Chondrocyte (in vitro differentiated cells): Measurements from ENCODE around the gene ANO6. TPM values are rescaled to one million over a fixed set of nuclear protein-coding genes. Genes with fewer than 3 reads are reported as not detected.

Experiments used
- DNase-seq: peaks from one replicate; pipeline ENCODE4 v3.0.0; 2021; ENCODE audit warnings: mixed read lengths, low spot score
- H3K27ac Mint-ChIP-seq: one replicate; pipeline ENCODE4 v1.8.0; 2021; ENCODE audit warnings: mild to moderate bottlenecking, moderate library complexity, mixed read lengths; ENCODE audit not compliant: unreplicated experiment
- H3K27me3 Mint-ChIP-seq: 2 replicates; pipeline ENCODE4 v1.8.0; 2021; ENCODE audit warnings: low read depth, mixed read lengths
- H3K36me3 Mint-ChIP-seq: 2 replicates; pipeline ENCODE4 v1.8.0; 2021; ENCODE audit warnings: low read depth, mixed read lengths
- H3K4me1 Mint-ChIP-seq: 2 replicates; pipeline ENCODE4 v1.8.0; 2021; ENCODE audit warnings: low read depth, mild to moderate bottlenecking, mixed read lengths
- H3K4me3 Mint-ChIP-seq: one replicate; pipeline ENCODE4 v1.8.0; 2021; ENCODE audit warnings: mild to moderate bottlenecking, moderate library complexity, mixed read lengths; ENCODE audit not compliant: unreplicated experiment
- H3K9me3 Mint-ChIP-seq: 2 replicates; pipeline ENCODE4 v1.8.0; 2021; ENCODE audit warnings: low read depth, mixed read lengths
- total RNA-seq: library from RNA; stranded (reverse); gene quantifications from 3 replicates; pipeline ENCODE4 v1.2.1, GENCODE V29; 2021
- TF ChIP-seq, protein P1 (sequence below): fragments of 200-600 bp; sonication (generic); IDR thresholded peaks from 2 replicates; pipeline ENCODE4 v1.5.0; 2021; ENCODE audit warnings: antibody characterized with exemption, mild to moderate bottlenecking, moderate library complexity

The ANO6 gene
- total RNA-seq, 1 donor from 2014 or later = 75.8 TPM

DNA sequence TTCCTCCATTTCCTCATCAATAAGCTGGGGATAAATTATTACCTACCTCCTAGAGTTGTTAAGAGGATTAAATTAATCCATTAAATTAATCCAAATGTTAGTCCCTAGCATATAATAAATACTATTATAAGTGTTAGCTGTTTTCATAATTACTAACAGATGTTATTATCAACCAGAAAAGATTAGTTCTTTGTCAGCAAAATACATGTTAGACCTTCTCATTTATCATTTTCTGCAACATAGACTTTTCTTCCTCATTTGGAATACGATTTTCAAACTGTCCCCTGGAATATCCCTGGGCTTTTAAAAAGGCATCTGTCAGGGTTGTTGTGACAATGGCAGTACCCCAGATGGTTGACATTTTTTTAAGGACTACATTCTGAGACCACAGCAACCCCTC lies 133.1 kb downstream of the ANO6 start:
- H3K4me1 Mint-ChIP-seq = peaks cover 3% of the 10 kb centered on the region

GRCh38 chr12:45349916-45350315 lies 134.0 kb downstream of the ANO6 start:
- H3K4me3 Mint-ChIP-seq = no peak overlapping the region
- DNase-seq = no peak
- TF ChIP-seq, protein P1, sequence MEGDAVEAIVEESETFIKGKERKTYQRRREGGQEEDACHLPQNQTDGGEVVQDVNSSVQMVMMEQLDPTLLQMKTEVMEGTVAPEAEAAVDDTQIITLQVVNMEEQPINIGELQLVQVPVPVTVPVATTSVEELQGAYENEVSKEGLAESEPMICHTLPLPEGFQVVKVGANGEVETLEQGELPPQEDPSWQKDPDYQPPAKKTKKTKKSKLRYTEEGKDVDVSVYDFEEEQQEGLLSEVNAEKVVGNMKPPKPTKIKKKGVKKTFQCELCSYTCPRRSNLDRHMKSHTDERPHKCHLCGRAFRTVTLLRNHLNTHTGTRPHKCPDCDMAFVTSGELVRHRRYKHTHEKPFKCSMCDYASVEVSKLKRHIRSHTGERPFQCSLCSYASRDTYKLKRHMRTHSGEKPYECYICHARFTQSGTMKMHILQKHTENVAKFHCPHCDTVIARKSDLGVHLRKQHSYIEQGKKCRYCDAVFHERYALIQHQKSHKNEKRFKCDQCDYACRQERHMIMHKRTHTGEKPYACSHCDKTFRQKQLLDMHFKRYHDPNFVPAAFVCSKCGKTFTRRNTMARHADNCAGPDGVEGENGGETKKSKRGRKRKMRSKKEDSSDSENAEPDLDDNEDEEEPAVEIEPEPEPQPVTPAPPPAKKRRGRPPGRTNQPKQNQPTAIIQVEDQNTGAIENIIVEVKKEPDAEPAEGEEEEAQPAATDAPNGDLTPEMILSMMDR = no peak
- no peak overlapping the region for H3K27ac Mint-ChIP-seq
- no peaks in the 10 kb centered on the region for H3K9me3 Mint-ChIP-seq
- H3K4me1 Mint-ChIP-seq = peaks cover 10% of the 10 kb centered on the region
- no peaks in the 10 kb centered on the region for H3K27me3 Mint-ChIP-seq
- peaks cover 38% of the 10 kb centered on the region for H3K36me3 Mint-ChIP-seq

More for the DNA sequence above, 133.1 kb downstream of the ANO6 start:
- Mint-ChIP-seq H3K9me3 (no peaks in the 10 kb centered on the region), H3K27me3 (no peaks in the 10 kb centered on the region), H3K4me3 (no peak overlapping the region), H3K27ac (no peak overlapping the region), H3K36me3 (peaks cover 34% of the 10 kb centered on the region)
- DNase-seq = no peak
- TF ChIP-seq, protein P1 = no peak

- Mint-ChIP-seq H3K4me3 (no peak overlapping the region), H3K9me3 (no peaks in the 10 kb centered on the region), H3K36me3 (peaks cover 43% of the 10 kb centered on the region), H3K27ac (no peak overlapping the region), H3K4me1 (peaks cover 10% of the 10 kb centered on the region), H3K27me3 (no peaks in the 10 kb centered on the region)
- no peak for DNase-seq
- TF ChIP-seq, protein P1 = no peak
Measured at GRCh38 chr12:45350861-45351260, 135.0 kb downstream of the ANO6 start.

DNA sequence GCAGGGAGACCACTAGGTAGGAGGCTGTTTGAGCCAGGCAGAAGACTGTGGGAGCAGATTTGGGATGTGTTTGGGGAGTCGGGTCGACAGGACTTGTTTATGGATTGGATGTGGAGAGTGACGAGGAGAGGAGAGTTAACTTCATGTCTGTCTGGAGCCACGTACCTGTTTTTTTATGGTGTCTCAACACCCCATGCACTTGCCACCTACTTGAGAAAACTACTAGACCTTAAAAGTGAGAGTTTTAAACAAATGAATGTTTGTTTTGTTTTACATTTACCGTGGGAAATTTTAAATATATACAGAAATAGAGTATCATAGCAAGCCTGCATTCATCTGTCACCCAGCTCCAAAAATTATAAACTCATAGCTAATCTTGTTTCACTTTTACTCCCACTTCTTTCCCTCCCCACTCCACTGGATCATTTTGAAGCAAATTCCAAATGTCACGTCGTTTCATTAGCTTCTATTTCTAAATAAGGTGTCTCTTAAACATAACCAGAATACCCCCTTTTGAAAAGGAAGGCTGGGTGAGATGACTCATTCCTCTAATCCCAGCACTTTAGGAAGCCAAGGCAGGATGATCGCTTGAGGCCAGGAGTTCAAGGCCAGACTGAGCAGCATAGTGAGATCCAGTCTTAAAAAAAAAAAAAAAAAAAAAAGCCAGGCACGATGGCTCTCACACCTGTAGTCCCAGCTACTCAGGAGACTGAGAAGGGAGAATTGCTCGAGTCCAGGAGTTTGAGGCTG lies 136.2 kb downstream of the ANO6 start:
- Mint-ChIP-seq H3K36me3 (peaks cover 41% of the 10 kb centered on the region), H3K4me1 (peaks cover 14% of the 10 kb centered on the region), H3K9me3 (no peaks in the 10 kb centered on the region), H3K27ac (no peak overlapping the region), H3K27me3 (no peaks in the 10 kb centered on the region), H3K4me3 (no peak overlapping the region)
- TF ChIP-seq, protein P1 = no peak
- no peak for DNase-seq

- peaks cover 26% of the 10 kb centered on the region for H3K4me1 Mint-ChIP-seq
- H3K4me3 Mint-ChIP-seq = no peak overlapping the region
- H3K27ac Mint-ChIP-seq = no peak overlapping the region
- H3K9me3 Mint-ChIP-seq = no peaks in the 10 kb centered on the region
- H3K36me3 Mint-ChIP-seq = peaks cover 39% of the 10 kb centered on the region
- no peaks in the 10 kb centered on the region for H3K27me3 Mint-ChIP-seq
- TF ChIP-seq, protein P1 = no peak
- no peak for DNase-seq
Measured at GRCh38 chr12:45353944-45354343, 138.0 kb downstream of the ANO6 start.
